Upper lobe of left lung (tissue), 6 donors: Measurements from ENCODE around the gene RPL35. TPM values are rescaled to one million over a fixed set of nuclear protein-coding genes. Genes with fewer than 3 reads are reported as not detected.

Source experiments
- ATAC-seq, 2 donors: fragments of 200-7000 bp; cut with Tn5 transposase; one replicate each; pipeline ENCODE4 v1.9.1; 2022; ENCODE audit warnings: mild to moderate bottlenecking in 2 of 2, moderate library complexity in 2 of 2; ENCODE audit not compliant: low FRiP score in 2 of 2
- DNase-seq, 2 donors: peaks; one replicate each; pipeline ENCODE4 v3.0.0-alpha.2; 2019 to 2020
- H3K27ac ChIP-seq, 4 donors: fragments of 200-600 bp; sonication (generic); one replicate each; pipeline ENCODE4 v1.5.1; 2016 to 2019
- H3K27me3 ChIP-seq, 4 donors: fragments of 200-600 bp; sonication (generic); one replicate each; pipeline ENCODE4 v1.5.1; 2017 to 2019
- H3K36me3 ChIP-seq, 4 donors: fragments of 200-600 bp; sonication (generic); one replicate each; pipeline ENCODE4 v1.5.1; 2016 to 2019
- H3K4me1 ChIP-seq, 4 donors: fragments of 200-600 bp; sonication (generic); one replicate each; pipeline ENCODE4 v1.5.1; 2018 to 2019
- H3K4me3 ChIP-seq, 4 donors: fragments of 200-600 bp; sonication (generic); one replicate each; pipeline ENCODE4 v1.5.1; 2017 to 2019; ENCODE audit warnings: mild to moderate bottlenecking in 2 of 4, moderate library complexity in 1 of 4
- H3K9me3 ChIP-seq, 4 donors: fragments of 200-600 bp; sonication (generic); one replicate each; pipeline ENCODE4 v1.5.1; 2018 to 2019
- EP300 ChIP-seq, 4 donors: sonication (generic); formaldehyde crosslinking; IDR thresholded peaks; one replicate each; pipeline ENCODE4 v1.5.1; 2017; ENCODE audit warnings: antibody characterized with exemption in 4 of 4, control low read depth in 2 of 4
- POLR2A ChIP-seq, 4 donors: fragments of 450-650 bp; IDR thresholded peaks; one replicate each; pipeline ENCODE4 v1.5.1; 2016 to 2017; ENCODE audit warnings: antibody characterized with exemption in 4 of 4, mild to moderate bottlenecking in 2 of 4
- POLR2AphosphoS5 ChIP-seq, 2 donors: sonication (generic); formaldehyde crosslinking; IDR thresholded peaks; one replicate each; pipeline ENCODE4 v1.5.1; 2017; ENCODE audit warnings: antibody characterized with exemption in 2 of 2
- WGBS, 2 donors: methylation state at CpG; one replicate each; pipeline ENCODE4 v1.1.5; 2017 to 2018; 5-methylcytosine and 5-hydroxymethylcytosine counted together
- total RNA-seq, 6 donors: library from RNA; depleted of rRNA in 4 of 6; stranded (reverse); fragments of >200 nt in 4 of 6; gene quantifications; one replicate each; pipeline versions ENCODE4 v1.1.0 to v1.2.1, GENCODE V29; 2016 to 2021
- TF ChIP-seq, protein P1 (sequence below), 6 experiments: fragments of 450-650 bp in 4 of 6; fragments of 200-600 bp in 2 of 6; sonication (generic) in 2 of 6; IDR thresholded peaks; one replicate each; pipeline ENCODE4 v1.5.1; 2016 to 2019; ENCODE audit warnings: antibody characterized with exemption in 6 of 6
- donor health status: DM: no; HTN: no; CAD: no; lungs with moderate emphysema.
- donor health status: DM: no; HTN: yes; CAD: no; lungs with severe emphysema.

The RPL35 gene
- total RNA-seq, 6 donors from 2014 or later, result 646 to 1,381 (median 944) TPM

DNA sequence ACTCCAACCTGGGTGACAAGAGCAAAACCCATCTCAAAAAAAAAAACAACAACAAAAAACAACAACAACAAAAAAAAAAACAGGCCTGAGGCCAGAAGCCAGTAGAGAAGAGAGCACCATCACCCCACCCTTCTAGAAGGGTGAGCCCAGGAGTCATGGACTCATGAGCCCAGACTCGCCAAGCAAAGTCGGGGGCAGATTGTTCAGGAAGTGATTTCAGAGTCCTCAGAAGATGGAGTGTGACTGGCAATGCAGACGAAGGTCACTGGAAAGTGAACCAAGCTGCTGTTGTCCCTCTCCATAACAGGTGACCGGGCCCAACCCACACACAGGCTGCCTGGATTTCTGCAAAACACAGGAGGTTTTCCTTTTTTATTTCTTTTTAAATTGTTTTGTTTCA lies 17.5 kb downstream of the RPL35 start:
- TF ChIP-seq EP300 (IDR thresholded peaks at IDR 0.05) (no peak), POLR2AphosphoS5 (IDR thresholded peaks at IDR 0.05) (no peak), POLR2A (IDR thresholded peaks at IDR 0.05) (no peak)
- TF ChIP-seq, protein P1, sequence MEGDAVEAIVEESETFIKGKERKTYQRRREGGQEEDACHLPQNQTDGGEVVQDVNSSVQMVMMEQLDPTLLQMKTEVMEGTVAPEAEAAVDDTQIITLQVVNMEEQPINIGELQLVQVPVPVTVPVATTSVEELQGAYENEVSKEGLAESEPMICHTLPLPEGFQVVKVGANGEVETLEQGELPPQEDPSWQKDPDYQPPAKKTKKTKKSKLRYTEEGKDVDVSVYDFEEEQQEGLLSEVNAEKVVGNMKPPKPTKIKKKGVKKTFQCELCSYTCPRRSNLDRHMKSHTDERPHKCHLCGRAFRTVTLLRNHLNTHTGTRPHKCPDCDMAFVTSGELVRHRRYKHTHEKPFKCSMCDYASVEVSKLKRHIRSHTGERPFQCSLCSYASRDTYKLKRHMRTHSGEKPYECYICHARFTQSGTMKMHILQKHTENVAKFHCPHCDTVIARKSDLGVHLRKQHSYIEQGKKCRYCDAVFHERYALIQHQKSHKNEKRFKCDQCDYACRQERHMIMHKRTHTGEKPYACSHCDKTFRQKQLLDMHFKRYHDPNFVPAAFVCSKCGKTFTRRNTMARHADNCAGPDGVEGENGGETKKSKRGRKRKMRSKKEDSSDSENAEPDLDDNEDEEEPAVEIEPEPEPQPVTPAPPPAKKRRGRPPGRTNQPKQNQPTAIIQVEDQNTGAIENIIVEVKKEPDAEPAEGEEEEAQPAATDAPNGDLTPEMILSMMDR (IDR thresholded peaks at IDR 0.05), result no peak
- H3K27ac ChIP-seq, result no peak overlapping the region
- no peak for ATAC-seq

DNA sequence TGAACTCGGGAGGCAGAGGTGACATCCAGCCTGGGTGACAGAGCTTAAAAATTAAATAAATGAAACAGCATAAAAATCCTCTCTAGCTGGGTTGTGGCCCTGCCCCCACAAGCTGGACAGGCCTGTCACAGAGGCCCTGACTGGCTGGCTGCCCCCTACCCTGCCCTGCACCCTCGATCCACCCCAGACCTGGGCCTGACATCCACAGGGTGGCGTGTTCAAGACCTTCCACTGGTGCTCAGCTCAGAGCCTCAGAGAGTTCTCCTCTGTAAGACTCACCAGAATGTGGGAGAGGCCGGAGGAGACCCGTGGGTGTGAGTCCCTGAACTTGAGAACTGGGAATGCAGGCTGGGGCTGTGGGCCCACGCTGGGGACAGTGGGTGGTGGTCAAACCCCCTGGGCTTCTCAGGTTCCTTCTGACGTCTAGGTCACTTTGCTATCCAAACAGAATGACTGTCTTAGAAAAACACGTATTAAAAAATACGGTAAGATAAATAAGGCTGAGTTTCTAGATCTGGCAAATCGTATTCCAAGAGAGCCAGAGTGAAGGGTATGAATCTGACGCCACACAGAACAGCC lies 18.2 kb downstream of the RPL35 start:
- Histone ChIP-seq H3K9me3 (no peaks in the 10 kb centered on the region), H3K27me3 (no peaks in the 10 kb centered on the region), H3K36me3 (no peaks in the 10 kb centered on the region), H3K4me3 (no peak overlapping the region), H3K4me1 (no peaks in the 10 kb centered on the region), H3K27ac (no peak overlapping the region)
- TF ChIP-seq EP300 (IDR thresholded peaks at IDR 0.05) (no peak), POLR2AphosphoS5 (IDR thresholded peaks at IDR 0.05) (no peak), POLR2A (IDR thresholded peaks at IDR 0.05) (no peak)
- TF ChIP-seq, protein P1 (IDR thresholded peaks at IDR 0.05), result no peak
- 74 to 88% methylated on average over 11 of the region's 11 CpGs for WGBS, 2 donors
- DNase-seq, result peak in 1 of 2 donors; percentile 32
- no peak for ATAC-seq

More for the DNA sequence above, 17.5 kb downstream of the RPL35 start:
- no peaks in the 10 kb centered on the region for H3K4me1 ChIP-seq
- WGBS, 2 donors, result 71 to 72% methylated on average over 4 of the region's 4 CpGs
- DNase-seq, result no peak
- no peaks in the 10 kb centered on the region for H3K36me3 ChIP-seq
- H3K27me3 ChIP-seq, result no peaks in the 10 kb centered on the region
- no peak overlapping the region for H3K4me3 ChIP-seq
- no peaks in the 10 kb centered on the region for H3K9me3 ChIP-seq

DNA sequence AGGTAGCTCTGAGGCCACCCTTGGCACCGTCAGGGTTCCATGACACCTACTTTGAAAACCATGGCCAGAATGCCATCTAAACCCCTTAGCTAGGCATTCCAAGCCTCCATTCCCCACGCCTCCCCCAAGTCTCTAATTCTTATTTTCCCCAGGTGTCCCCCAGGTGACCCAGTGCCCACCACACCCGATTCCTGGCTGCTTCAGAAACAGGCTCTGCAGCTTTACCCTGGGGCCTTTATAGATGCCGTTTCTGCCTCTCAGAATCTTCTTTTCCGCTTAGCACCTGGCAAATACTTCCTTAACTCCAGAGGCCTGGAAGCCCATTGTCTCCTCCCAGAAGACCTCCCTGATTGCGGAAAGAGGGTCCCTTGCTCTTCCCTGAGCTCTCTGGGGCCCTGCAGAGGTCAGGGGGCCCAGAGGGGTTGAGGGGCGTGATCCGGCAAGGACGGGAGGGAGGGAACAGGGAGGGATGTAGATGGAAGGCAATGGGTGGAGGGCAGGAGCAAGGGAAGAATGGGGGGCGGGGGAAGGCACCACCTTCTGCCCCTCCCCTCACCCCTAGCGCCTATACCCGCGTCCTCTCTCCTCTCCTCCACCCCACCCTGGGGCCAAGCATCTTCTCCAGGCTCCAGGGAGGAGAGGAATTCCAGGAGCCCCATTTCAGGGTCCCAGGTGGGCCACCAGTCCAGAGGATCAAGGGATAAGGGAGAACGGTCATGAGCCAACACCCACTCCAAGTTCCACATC lies 20.5 kb downstream of the RPL35 start:
- Histone ChIP-seq H3K4me1 (no peaks in the 10 kb centered on the region), H3K9me3 (no peaks in the 10 kb centered on the region), H3K36me3 (no peaks in the 10 kb centered on the region), H3K27ac (no peak overlapping the region), H3K4me3 (no peak overlapping the region), H3K27me3 (no peaks in the 10 kb centered on the region)
- no peak for DNase-seq
- peak in 1 of 2 donors; percentile 32 for ATAC-seq
- TF ChIP-seq POLR2AphosphoS5 (IDR thresholded peaks at IDR 0.05), result no peak
- TF ChIP-seq POLR2A (IDR thresholded peaks at IDR 0.05), result no peak
- TF ChIP-seq, protein P1 (IDR thresholded peaks at IDR 0.05), result no peak
- TF ChIP-seq EP300 (IDR thresholded peaks at IDR 0.05), result no peak
- WGBS, 2 donors, result 79 to 84% methylated on average over 13 to 14 of the region's 14 CpGs

DNA sequence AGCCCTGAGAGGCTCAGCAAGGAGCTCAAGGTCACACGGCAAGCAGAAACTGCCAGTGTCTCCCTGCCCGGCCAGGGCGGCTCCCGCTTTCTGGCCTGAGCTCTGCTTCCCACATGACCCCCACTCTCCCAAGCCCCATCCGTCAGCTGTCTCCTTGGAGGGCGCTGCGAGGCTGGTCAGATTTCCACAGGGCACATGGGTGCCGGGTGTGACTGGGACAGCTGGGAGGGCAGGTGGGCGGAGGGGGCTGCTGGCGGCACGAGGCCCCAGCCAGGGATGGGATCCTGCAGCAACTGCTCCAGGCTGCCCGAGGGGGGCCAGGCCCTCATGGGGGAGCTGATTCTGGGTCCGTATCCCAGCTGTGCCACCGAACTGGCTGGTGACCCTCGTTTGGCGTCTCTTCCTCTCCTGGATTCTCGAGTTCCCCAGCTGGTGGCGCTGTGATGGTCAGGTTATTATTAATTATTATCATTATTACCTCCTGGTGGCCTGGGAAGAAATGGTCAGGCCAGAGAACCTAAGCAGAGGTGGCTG lies 21.4 kb downstream of the RPL35 start:
- H3K4me3 ChIP-seq, result no peak overlapping the region
- no peaks in the 10 kb centered on the region for H3K27me3 ChIP-seq
- H3K4me1 ChIP-seq, result peaks cover 1 to 2% (median 1%) of the 10 kb centered on the region in 4 donors
- 0 to 86% methylated on average over 1 to 17 of the region's 18 CpGs for WGBS, 2 donors
- no peak overlapping the region for H3K27ac ChIP-seq
- no peaks in the 10 kb centered on the region for H3K36me3 ChIP-seq
- H3K9me3 ChIP-seq, result no peaks in the 10 kb centered on the region
- TF ChIP-seq, protein P1 (IDR thresholded peaks at IDR 0.05), result peak in 1 of 6 experiments; percentile 15
- no peak for TF ChIP-seq POLR2AphosphoS5 (IDR thresholded peaks at IDR 0.05)
- DNase-seq (peak in 1 of 2 donors; percentile 65), ATAC-seq (peak; percentile 11 to 19)
